ENCODE results near the gene ARHGEF1. TPM values are rescaled to one million over a fixed set of nuclear protein-coding genes. Genes with fewer than 3 reads are reported as not detected.

The ARHGEF1 gene
- total RNA-seq, 4 donors from 2014 or later, result 12.1 to 21.6 (median 15.5) TPM

- intact Hi-C loops (cut with DNase I; ENCODE audit: low total_unique reads), result loop anchor here (5.0 to 10.0 kb wide), 3 partner anchors 213 to 460 kb away; partner anchors contain the start of genes DEDD2, MEGF8 and ZNF574
These were observed 18.6 kb upstream of the ARHGEF1 start for GRCh38 chr19:41864374-41864773.

GRCh38 chr19:41866284-41866683 is 16.7 kb upstream of the ARHGEF1 start:
- ATAC-seq (no peak), DNase-seq (no peak)
- Histone ChIP-seq H3K4me1 (peaks cover 15 to 22% of the 10 kb centered on the region in 2 donors), H3K27ac (no peak overlapping the region), H3K27me3 (no peaks in the 10 kb centered on the region), H3K9me3 (no peaks in the 10 kb centered on the region), H3K4me3 (no peak overlapping the region), H3K36me3 (peaks cover 0 to 78% of the 10 kb centered on the region in 2 donors)
- TF ChIP-seq CTCF (IDR thresholded peaks at IDR 0.05 in 4 of 5, conservative IDR thresholded peaks at IDR 0.05 in 1 of 5), result no peak
- in situ Hi-C loops (cut with MboI; ENCODE audit: low sequenced_read_pairs in 4 of 4) (loop anchor here in 1 of 4 donors (10.0 kb wide), 1 partner anchor 89 kb away; the partner anchor contains the start of gene RABAC1), intact Hi-C loops (cut with DNase I; ENCODE audit: low total_unique reads) (loop anchor here (10.0 kb wide), 2 partner anchors 349 to 459 kb away; partner anchors contain the start of genes DEDD2 and MEGF8)

More at GRCh38 chr19:41864374-41864773, 18.6 kb upstream of the ARHGEF1 start:
- TF ChIP-seq POLR2A (IDR thresholded peaks at IDR 0.05) (no peak), CTCF (IDR thresholded peaks at IDR 0.05 in 4 of 5, conservative IDR thresholded peaks at IDR 0.05 in 1 of 5) (no peak)
- H3K4me1 ChIP-seq, result peaks cover 22 to 30% of the 10 kb centered on the region in 2 donors
- peaks cover 0 to 65% of the 10 kb centered on the region in 2 donors for H3K36me3 ChIP-seq
- in situ Hi-C loops (cut with MboI; ENCODE audit: low sequenced_read_pairs in 4 of 4), result loop anchor here in 2 of 4 donors (5.0 to 10.0 kb wide), 2 partner anchors 78 to 90 kb away; partner anchors contain the start of gene RABAC1 (in 1 of the 2)
- no peak overlapping the region for H3K27ac ChIP-seq
- H3K9me3 ChIP-seq, result no peaks in the 10 kb centered on the region
- no peak for DNase-seq
- no peak for ATAC-seq
- no peak overlapping the region for H3K4me3 ChIP-seq
- H3K27me3 ChIP-seq, result no peaks in the 10 kb centered on the region

DNA sequence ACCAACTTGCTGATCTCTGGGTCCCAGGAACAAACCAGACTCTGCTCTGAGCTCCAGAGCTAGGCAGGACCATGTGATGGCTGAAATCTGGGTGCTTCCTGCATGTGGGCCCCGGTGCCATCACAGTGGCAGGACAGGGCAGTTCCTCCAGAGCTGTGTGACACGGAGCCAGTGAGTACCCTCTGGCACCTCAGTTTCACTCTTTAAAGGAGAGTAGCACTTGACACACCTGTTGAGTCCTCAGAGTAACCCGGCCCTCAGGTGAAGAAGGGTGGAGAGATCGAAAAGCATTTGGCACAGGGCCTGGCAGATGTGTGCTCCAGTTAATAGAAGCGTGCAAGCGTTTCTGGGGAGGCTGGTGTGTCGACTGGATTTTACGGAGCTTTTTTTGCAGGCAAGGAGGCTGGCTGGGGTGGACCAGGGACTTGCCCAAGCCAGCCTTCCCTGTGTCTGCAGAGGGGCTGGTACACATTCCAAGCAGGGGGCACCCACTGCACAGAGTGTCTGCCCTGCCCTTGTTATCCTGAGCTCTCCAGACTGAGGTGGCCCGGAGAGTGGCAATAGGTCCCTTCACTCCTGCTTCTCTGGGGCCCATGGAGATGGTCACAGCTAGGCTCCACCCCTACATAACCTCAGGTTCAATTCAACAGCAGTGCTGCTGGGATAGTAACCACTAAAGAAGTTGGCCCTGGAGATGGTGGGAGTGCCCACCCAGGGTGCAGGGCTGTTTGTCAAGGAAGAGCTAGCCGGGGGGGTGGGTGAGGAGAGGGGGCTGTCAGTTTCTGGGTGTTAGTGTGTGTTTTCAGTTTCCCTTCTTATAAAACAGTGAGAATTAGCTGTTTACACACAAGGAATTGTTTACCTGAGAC is 14.6 kb upstream of the ARHGEF1 start:
- no peak overlapping the region for H3K4me3 ChIP-seq
- TF ChIP-seq CTCF (IDR thresholded peaks at IDR 0.05 in 4 of 5, conservative IDR thresholded peaks at IDR 0.05 in 1 of 5), result no peak
- TF ChIP-seq POLR2A (IDR thresholded peaks at IDR 0.05), result no peak
- in situ Hi-C loops (cut with MboI; ENCODE audit: low sequenced_read_pairs in 4 of 4), result loop anchor here in 1 of 4 donors (10.0 kb wide), 1 partner anchor 86 kb away; the partner anchor contains the start of gene RABAC1
- DNase-seq, result no peak
- H3K9me3 ChIP-seq, result no peaks in the 10 kb centered on the region
- H3K36me3 ChIP-seq, result peaks cover 0 to 67% of the 10 kb centered on the region in 2 donors
- H3K27me3 ChIP-seq, result no peaks in the 10 kb centered on the region
- ATAC-seq, result no peak
- H3K27ac ChIP-seq, result no peak overlapping the region
- intact Hi-C loops (cut with DNase I; ENCODE audit: low total_unique reads), result loop anchor here (10.0 kb wide), 2 partner anchors 346 to 456 kb away; partner anchors contain the start of genes DEDD2 and MEGF8
- H3K4me1 ChIP-seq, result peaks cover 1% of the 10 kb centered on the region in 2 donors

- H3K9me3 ChIP-seq, result no peaks in the 10 kb centered on the region
- H3K36me3 ChIP-seq, result peaks cover 0 to 62% of the 10 kb centered on the region in 2 donors
- in situ Hi-C loops (cut with MboI; ENCODE audit: low sequenced_read_pairs in 4 of 4), result loop anchor here in 1 of 4 donors (10.0 kb wide), 1 partner anchor 86 kb away; the partner anchor contains the start of gene RABAC1
- DNase-seq (no peak), ATAC-seq (no peak)
- H3K27me3 ChIP-seq, result no peaks in the 10 kb centered on the region
- no peaks in the 10 kb centered on the region for H3K4me1 ChIP-seq
- intact Hi-C loops (cut with DNase I; ENCODE audit: low total_unique reads), result loop anchor here (10.0 kb wide), 2 partner anchors 346 to 456 kb away; partner anchors contain the start of genes DEDD2 and MEGF8
- TF ChIP-seq CTCF (IDR thresholded peaks at IDR 0.05 in 4 of 5, conservative IDR thresholded peaks at IDR 0.05 in 1 of 5), result no peak
- TF ChIP-seq POLR2A (IDR thresholded peaks at IDR 0.05), result no peak
- no peak overlapping the region for H3K4me3 ChIP-seq
- H3K27ac ChIP-seq, result no peak overlapping the region
These were observed 14.0 kb upstream of the ARHGEF1 start for GRCh38 chr19:41868989-41869300.
